NCI-H226 (cell line): ENCODE data around the gene AGT.
"Not testable (repeated sequence)": the region's sequence is repeated elsewhere in the genome, so short reads cannot be mapped to it uniquely, and the experiment has no call there.

Experiments
- DNase-seq: peaks from one replicate; pipeline ENCODE4 v3.0.0-alpha.2; 2015

AGT gene

GRCh38 chr1:230684998-230685397 is 28.9 kb downstream of the AGT start:
- no peak for DNase-seq

GRCh38 chr1:230684146-230684545 is 29.8 kb downstream of the AGT start:
- DNase-seq: no peak

GRCh38 chr1:230682882-230683610 is 30.9 kb downstream of the AGT start:
- no peak for DNase-seq

GRCh38 chr1:230682274-230682673 is 31.6 kb downstream of the AGT start:
- DNase-seq: no peak

- no peak for DNase-seq
These were observed 32.3 kb downstream of the AGT start for GRCh38 chr1:230681599-230681998.

- no peak for DNase-seq
These were observed 33.5 kb downstream of the AGT start for GRCh38 chr1:230680300-230681025.

- no peak for DNase-seq
These were observed 34.1 kb downstream of the AGT start for GRCh38 chr1:230679825-230680224.

GRCh38 chr1:230679192-230679591 is 34.7 kb downstream of the AGT start:
- DNase-seq: no peak

GRCh38 chr1:230677200-230677599 is 36.7 kb downstream of the AGT start:
- no peak for DNase-seq

GRCh38 chr1:230674581-230674980 is 39.3 kb downstream of the AGT start:
- no peak for DNase-seq

- no peak for DNase-seq
These were observed 44.4 kb downstream of the AGT start for GRCh38 chr1:230669543-230669942.

GRCh38 chr1:230668227-230668626 is 45.7 kb downstream of the AGT start:
- no peak for DNase-seq

GRCh38 chr1:230661976-230662375 is 51.9 kb downstream of the AGT start:
- DNase-seq: no peak

- no peak for DNase-seq
These were observed 55.2 kb downstream of the AGT start for GRCh38 chr1:230658691-230659090.

GRCh38 chr1:230658103-230658502 is 55.8 kb downstream of the AGT start:
- DNase-seq: not testable (repeated sequence)

- not testable (repeated sequence) for DNase-seq
These were observed 57.2 kb downstream of the AGT start for GRCh38 chr1:230656719-230657118.
